Esophagus muscularis mucosa (tissue), 4 donors: ENCODE data around the gene SLC4A5.

Experiments used
- EP300 ChIP-seq: sonication (generic); formaldehyde crosslinking; IDR thresholded peaks from one replicate; pipeline ENCODE4 v1.6.1; 2017; ENCODE audit warnings: antibody characterized with exemption
- POLR2A ChIP-seq: fragments of 450-650 bp; IDR thresholded peaks from one replicate; pipeline ENCODE4 v1.6.1; 2017; ENCODE audit warnings: antibody characterized with exemption, moderate library complexity, mild to moderate bottlenecking, low read depth
- TF ChIP-seq, protein P1 (sequence below), 3 experiments: fragments of 200-600 bp in 2 of 3; fragments of 450-650 bp in 1 of 3; sonication (generic) in 2 of 3; IDR thresholded peaks; one replicate each; pipeline ENCODE4 v1.5.1; 2017 to 2019; ENCODE audit warnings: antibody characterized with exemption in 3 of 3, mild to moderate bottlenecking in 2 of 3, moderate library complexity in 1 of 3

GRCh38 chr2:74349889-74350288 is 6.7 kb upstream of the SLC4A5 start:
- TF ChIP-seq, protein P1, sequence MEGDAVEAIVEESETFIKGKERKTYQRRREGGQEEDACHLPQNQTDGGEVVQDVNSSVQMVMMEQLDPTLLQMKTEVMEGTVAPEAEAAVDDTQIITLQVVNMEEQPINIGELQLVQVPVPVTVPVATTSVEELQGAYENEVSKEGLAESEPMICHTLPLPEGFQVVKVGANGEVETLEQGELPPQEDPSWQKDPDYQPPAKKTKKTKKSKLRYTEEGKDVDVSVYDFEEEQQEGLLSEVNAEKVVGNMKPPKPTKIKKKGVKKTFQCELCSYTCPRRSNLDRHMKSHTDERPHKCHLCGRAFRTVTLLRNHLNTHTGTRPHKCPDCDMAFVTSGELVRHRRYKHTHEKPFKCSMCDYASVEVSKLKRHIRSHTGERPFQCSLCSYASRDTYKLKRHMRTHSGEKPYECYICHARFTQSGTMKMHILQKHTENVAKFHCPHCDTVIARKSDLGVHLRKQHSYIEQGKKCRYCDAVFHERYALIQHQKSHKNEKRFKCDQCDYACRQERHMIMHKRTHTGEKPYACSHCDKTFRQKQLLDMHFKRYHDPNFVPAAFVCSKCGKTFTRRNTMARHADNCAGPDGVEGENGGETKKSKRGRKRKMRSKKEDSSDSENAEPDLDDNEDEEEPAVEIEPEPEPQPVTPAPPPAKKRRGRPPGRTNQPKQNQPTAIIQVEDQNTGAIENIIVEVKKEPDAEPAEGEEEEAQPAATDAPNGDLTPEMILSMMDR (IDR thresholded peaks at IDR 0.05): no peak
- no peak for TF ChIP-seq EP300
- no peak for TF ChIP-seq POLR2A
